Measurements from ENCODE around the gene LGALS4.
"Not testable (repeated sequence)": the region's sequence is repeated elsewhere in the genome, so short reads cannot be mapped to it uniquely, and the experiment has no call there.

Gene LGALS4

GRCh38 chr19:38784224-38784623 is 28.5 kb downstream of the LGALS4 start:
- H3K4me3 ChIP-seq (ENCODE audit: low read length): no peak overlapping the region
- no peaks in the 10 kb centered on the region for H3K4me1 ChIP-seq (ENCODE audit: control insufficient read depth, insufficient read depth, low read length)
- no peak overlapping the region for H3K9ac ChIP-seq (ENCODE audit: low read length)
- H3K36me3 ChIP-seq (ENCODE audit: control insufficient read depth, insufficient read depth, low read length): no peaks in the 10 kb centered on the region
- no peak overlapping the region for H3K27ac ChIP-seq (ENCODE audit: low read depth, low read length)
- no peaks in the 10 kb centered on the region for H3K27me3 ChIP-seq (ENCODE audit: control insufficient read depth, insufficient read depth, low read length)

- H3K27me3 ChIP-seq (ENCODE audit: control insufficient read depth, insufficient read depth, low read length); H3K27ac ChIP-seq (ENCODE audit: low read depth, low read length); H3K4me3 ChIP-seq (ENCODE audit: low read length); H3K36me3 ChIP-seq (ENCODE audit: control insufficient read depth, insufficient read depth, low read length); H3K9ac ChIP-seq (ENCODE audit: low read length); H3K4me1 ChIP-seq (ENCODE audit: control insufficient read depth, insufficient read depth, low read length): not testable (repeated sequence)
Measured at GRCh38 chr19:38782212-38782611, 30.5 kb downstream of the LGALS4 start.

GRCh38 chr19:38781058-38781457 is 31.7 kb downstream of the LGALS4 start:
- H3K27me3 ChIP-seq (ENCODE audit: control insufficient read depth, insufficient read depth, low read length): no peaks in the 10 kb centered on the region
- H3K27ac ChIP-seq (ENCODE audit: low read depth, low read length): no peak overlapping the region
- H3K4me1 ChIP-seq (ENCODE audit: control insufficient read depth, insufficient read depth, low read length): no peaks in the 10 kb centered on the region
- H3K4me3 ChIP-seq (ENCODE audit: low read length): no peak overlapping the region
- H3K36me3 ChIP-seq (ENCODE audit: control insufficient read depth, insufficient read depth, low read length): no peaks in the 10 kb centered on the region
- no peak overlapping the region for H3K9ac ChIP-seq (ENCODE audit: low read length)

- Histone ChIP-seq H3K27me3 (ENCODE audit: control insufficient read depth, insufficient read depth, low read length) (no peaks in the 10 kb centered on the region), H3K9ac (ENCODE audit: low read length) (no peak overlapping the region), H3K4me3 (ENCODE audit: low read length) (no peak overlapping the region), H3K4me1 (ENCODE audit: control insufficient read depth, insufficient read depth, low read length) (no peaks in the 10 kb centered on the region), H3K27ac (ENCODE audit: low read depth, low read length) (no peak overlapping the region), H3K36me3 (ENCODE audit: control insufficient read depth, insufficient read depth, low read length) (no peaks in the 10 kb centered on the region)
Measured at GRCh38 chr19:38780443-38780842, 32.3 kb downstream of the LGALS4 start.

- no peaks in the 10 kb centered on the region for H3K27me3 ChIP-seq (ENCODE audit: control insufficient read depth, insufficient read depth, low read length)
- no peak overlapping the region for H3K4me3 ChIP-seq (ENCODE audit: low read length)
- no peak overlapping the region for H3K27ac ChIP-seq (ENCODE audit: low read depth, low read length)
- H3K36me3 ChIP-seq (ENCODE audit: control insufficient read depth, insufficient read depth, low read length): no peaks in the 10 kb centered on the region
- no peak overlapping the region for H3K9ac ChIP-seq (ENCODE audit: low read length)
- no peaks in the 10 kb centered on the region for H3K4me1 ChIP-seq (ENCODE audit: control insufficient read depth, insufficient read depth, low read length)
Measured at GRCh38 chr19:38778733-38779132, 34.0 kb downstream of the LGALS4 start.

GRCh38 chr19:38774181-38774950 is 38.4 kb downstream of the LGALS4 start:
- H3K4me3 ChIP-seq (ENCODE audit: low read length): no peak overlapping the region

GRCh38 chr19:38773469-38774177 is 39.1 kb downstream of the LGALS4 start, which contains the start of gene LGALS7:
Gene LGALS7, minus strand, starts transcription at chr19:38773517. Its CDS starts 25 bp downstream, at chr19:38773492.
- H3K27ac ChIP-seq (ENCODE audit: low read depth, low read length): no peak within 1 kb of the TSS
- no peaks in the 10 kb centered on the region for H3K36me3 ChIP-seq (ENCODE audit: control insufficient read depth, insufficient read depth, low read length)
- no peak within 1 kb of the TSS for H3K9ac ChIP-seq (ENCODE audit: low read length)
- H3K27me3 ChIP-seq (ENCODE audit: control insufficient read depth, insufficient read depth, low read length): no peaks in the 10 kb centered on the region
- no peaks in the 10 kb centered on the region for H3K4me1 ChIP-seq (ENCODE audit: control insufficient read depth, insufficient read depth, low read length)
- no peak within 1 kb of the TSS for H3K4me3 ChIP-seq (ENCODE audit: low read length)

More at GRCh38 chr19:38774181-38774950, 38.4 kb downstream of the LGALS4 start:
- Histone ChIP-seq H3K27me3 (ENCODE audit: control insufficient read depth, insufficient read depth, low read length) (no peaks in the 10 kb centered on the region), H3K4me1 (ENCODE audit: control insufficient read depth, insufficient read depth, low read length) (no peaks in the 10 kb centered on the region), H3K27ac (ENCODE audit: low read depth, low read length) (no peak overlapping the region), H3K9ac (ENCODE audit: low read length) (no peak overlapping the region), H3K36me3 (ENCODE audit: control insufficient read depth, insufficient read depth, low read length) (no peaks in the 10 kb centered on the region)

GRCh38 chr19:38771569-38771968 is 41.2 kb downstream of the LGALS4 start:
- H3K27ac ChIP-seq (ENCODE audit: low read depth, low read length); H3K36me3 ChIP-seq (ENCODE audit: control insufficient read depth, insufficient read depth, low read length); H3K4me1 ChIP-seq (ENCODE audit: control insufficient read depth, insufficient read depth, low read length); H3K4me3 ChIP-seq (ENCODE audit: low read length); H3K9ac ChIP-seq (ENCODE audit: low read length); H3K27me3 ChIP-seq (ENCODE audit: control insufficient read depth, insufficient read depth, low read length): not testable (repeated sequence)

GRCh38 chr19:38770949-38771275 is 41.8 kb downstream of the LGALS4 start:
- not testable (repeated sequence) for H3K27ac ChIP-seq (ENCODE audit: low read depth, low read length)

GRCh38 chr19:38770228-38770948 is 42.4 kb downstream of the LGALS4 start:
- H3K4me1 ChIP-seq (ENCODE audit: control insufficient read depth, insufficient read depth, low read length); H3K36me3 ChIP-seq (ENCODE audit: control insufficient read depth, insufficient read depth, low read length); H3K27me3 ChIP-seq (ENCODE audit: control insufficient read depth, insufficient read depth, low read length); H3K27ac ChIP-seq (ENCODE audit: low read depth, low read length); H3K9ac ChIP-seq (ENCODE audit: low read length): not testable (repeated sequence)
- peak overlapping the region; percentile 37 for H3K4me3 ChIP-seq (ENCODE audit: low read length)

More at GRCh38 chr19:38770949-38771275, 41.8 kb downstream of the LGALS4 start:
- H3K27me3 ChIP-seq (ENCODE audit: control insufficient read depth, insufficient read depth, low read length); H3K4me3 ChIP-seq (ENCODE audit: low read length); H3K36me3 ChIP-seq (ENCODE audit: control insufficient read depth, insufficient read depth, low read length); H3K4me1 ChIP-seq (ENCODE audit: control insufficient read depth, insufficient read depth, low read length); H3K9ac ChIP-seq (ENCODE audit: low read length): not testable (repeated sequence)

- Histone ChIP-seq H3K9ac (ENCODE audit: low read length) (no peak overlapping the region), H3K4me1 (ENCODE audit: control insufficient read depth, insufficient read depth, low read length) (no peaks in the 10 kb centered on the region), H3K4me3 (ENCODE audit: low read length) (peak overlapping the region; percentile 37), H3K27ac (ENCODE audit: low read depth, low read length) (no peak overlapping the region), H3K27me3 (ENCODE audit: control insufficient read depth, insufficient read depth, low read length) (no peaks in the 10 kb centered on the region), H3K36me3 (ENCODE audit: control insufficient read depth, insufficient read depth, low read length) (no peaks in the 10 kb centered on the region)
Measured at GRCh38 chr19:38769635-38770211, 43.0 kb downstream of the LGALS4 start.

- H3K36me3 ChIP-seq (ENCODE audit: control insufficient read depth, insufficient read depth, low read length): no peaks in the 10 kb centered on the region
- no peak overlapping the region for H3K9ac ChIP-seq (ENCODE audit: low read length)
- no peaks in the 10 kb centered on the region for H3K27me3 ChIP-seq (ENCODE audit: control insufficient read depth, insufficient read depth, low read length)
- no peaks in the 10 kb centered on the region for H3K4me1 ChIP-seq (ENCODE audit: control insufficient read depth, insufficient read depth, low read length)
- H3K4me3 ChIP-seq (ENCODE audit: low read length): no peak overlapping the region
- H3K27ac ChIP-seq (ENCODE audit: low read depth, low read length): no peak overlapping the region
Measured at GRCh38 chr19:38766276-38767047, 46.3 kb downstream of the LGALS4 start.
